Right lung (tissue), 5 donors: Measurements from ENCODE around the gene MROH2A. TPM values are rescaled to one million over a fixed set of nuclear protein-coding genes. Genes with fewer than 3 reads are reported as not detected.

Source experiments
- DNase-seq, 2 donors: peaks; one replicate each; pipeline ENCODE4 v3.0.0-alpha.2; 2013
- polyA plus RNA-seq, 5 donors: library from polyadenylated mRNA; unstranded; fragments of 120-200 nt; gene quantifications; one replicate each; pipeline versions ENCODE4 v1.2.1 to v1.2.3, GENCODE V29; 2013; ENCODE audit warnings: inconsistent platforms in 1 of 5, low replicate concordance in 1 of 5; ENCODE audit not compliant: insufficient read length in 5 of 5, insufficient read depth in 1 of 5

Gene MROH2A
- polyA plus RNA-seq, 5 donors: 0.27 to 1.3 (median 0.55) TPM

GRCh38 chr2:233835230-233836186, 57.4 kb downstream of the MROH2A start:
- DNase-seq: no peak

GRCh38 chr2:233836359-233836758, 58.2 kb downstream of the MROH2A start:
- DNase-seq: no peak

- no peak for DNase-seq
Observed at GRCh38 chr2:233837694-233838229, 59.6 kb downstream of the MROH2A start.

- DNase-seq: no peak
Observed at GRCh38 chr2:233838251-233838650, 60.1 kb downstream of the MROH2A start.

GRCh38 chr2:233838726-233839446, 60.8 kb downstream of the MROH2A start:
- no peak for DNase-seq

GRCh38 chr2:233839447-233839820, 61.3 kb downstream of the MROH2A start:
- no peak for DNase-seq

GRCh38 chr2:233840520-233840919, 62.4 kb downstream of the MROH2A start:
- DNase-seq: no peak

- no peak for DNase-seq
Observed at GRCh38 chr2:233841183-233841582, 63.1 kb downstream of the MROH2A start.

GRCh38 chr2:233844064-233844807, 66.1 kb downstream of the MROH2A start:
- DNase-seq: no peak

GRCh38 chr2:233844836-233845235, 66.7 kb downstream of the MROH2A start:
- DNase-seq: no peak

- DNase-seq: peak in 1 of 2 donors; percentile 9
Observed at GRCh38 chr2:233845301-233846060, 67.4 kb downstream of the MROH2A start.

- DNase-seq: no peak
Observed at GRCh38 chr2:233846387-233847247, 68.5 kb downstream of the MROH2A start.

GRCh38 chr2:233847248-233847898, 69.2 kb downstream of the MROH2A start:
- no peak for DNase-seq

- no peak for DNase-seq
Observed at GRCh38 chr2:233848276-233848675, 70.1 kb downstream of the MROH2A start.

GRCh38 chr2:233849607-233850271, 71.6 kb downstream of the MROH2A start:
- no peak for DNase-seq

GRCh38 chr2:233850745-233851144, 72.6 kb downstream of the MROH2A start:
- DNase-seq: no peak

- DNase-seq: no peak
Observed at GRCh38 chr2:233851169-233851568, 73.0 kb downstream of the MROH2A start.

- no peak for DNase-seq
Observed at GRCh38 chr2:233852056-233852455, 73.9 kb downstream of the MROH2A start.

GRCh38 chr2:233853353-233853752, 75.2 kb downstream of the MROH2A start:
- DNase-seq: no peak
